ENCODE results near the gene LRCH4.

LRCH4 gene

GRCh38 chr7:100586266-100587025 is 517 bp upstream of the LRCH4 start, which contains the start of gene FBXO24:
TSS of gene FBXO24 (plus strand) at chr7:100586328. CDS start at chr7:100586626, 298 bp downstream.
- H3K4me3 ChIP-seq (ENCODE audit: low read depth, low read length), result peak within 1 kb of the TSS; percentile 94
- TF ChIP-seq CTCF (IDR thresholded peaks at IDR 0.05; ENCODE audit: borderline replicate concordance, insufficient read depth, low read depth, low read length), result no peak

GRCh38 chr7:100584683-100585510 is 1.0 kb downstream of the LRCH4 start:
- TF ChIP-seq CTCF (IDR thresholded peaks at IDR 0.05; ENCODE audit: borderline replicate concordance, insufficient read depth, low read depth, low read length), result no peak
- H3K4me3 ChIP-seq (ENCODE audit: low read depth, low read length), result peak overlapping the region; percentile 94

GRCh38 chr7:100584054-100584682 is 1.8 kb downstream of the LRCH4 start:
- peak overlapping the region; percentile 94 for H3K4me3 ChIP-seq (ENCODE audit: low read depth, low read length)
- TF ChIP-seq CTCF (IDR thresholded peaks at IDR 0.05; ENCODE audit: borderline replicate concordance, insufficient read depth, low read depth, low read length), result no peak

GRCh38 chr7:100583132-100584053 is 2.5 kb downstream of the LRCH4 start:
- H3K4me3 ChIP-seq (ENCODE audit: low read depth, low read length), result peak overlapping the region; percentile 94
- TF ChIP-seq CTCF (IDR thresholded peaks at IDR 0.05; ENCODE audit: borderline replicate concordance, insufficient read depth, low read depth, low read length), result no peak

- no peak overlapping the region for H3K4me3 ChIP-seq (ENCODE audit: low read depth, low read length)
- no peak for TF ChIP-seq CTCF (IDR thresholded peaks at IDR 0.05; ENCODE audit: borderline replicate concordance, insufficient read depth, low read depth, low read length)
Measured at GRCh38 chr7:100582650-100583049, 3.3 kb downstream of the LRCH4 start.

GRCh38 chr7:100582041-100582579 is 3.8 kb downstream of the LRCH4 start:
- no peak for TF ChIP-seq CTCF (IDR thresholded peaks at IDR 0.05; ENCODE audit: borderline replicate concordance, insufficient read depth, low read depth, low read length)
- no peak overlapping the region for H3K4me3 ChIP-seq (ENCODE audit: low read depth, low read length)

All from GM12875 (cell line).